Testis (tissue), 3 donors: ENCODE data around the gene DDR1. TPM values are rescaled to one million over a fixed set of nuclear protein-coding genes. Genes with fewer than 3 reads are reported as not detected.

Experiments used
- DNase-seq: peaks from one replicate; pipeline ENCODE4 v3.0.0-alpha.2; 2019
- H3K27ac ChIP-seq, 2 donors: fragments of 200-600 bp; sonication (generic); one replicate each; pipeline ENCODE4 v1.5.1; 2019
- H3K27me3 ChIP-seq: fragments of 200-600 bp; sonication (generic); one replicate; pipeline ENCODE4 v1.5.1; 2019
- H3K36me3 ChIP-seq: fragments of 200-600 bp; sonication (generic); one replicate; pipeline ENCODE4 v1.5.1; 2017; ENCODE audit warnings: low read depth; ENCODE audit errors: missing control alignments
- H3K4me1 ChIP-seq: fragments of 200-600 bp; sonication (generic); one replicate; pipeline ENCODE4 v1.5.1; 2019
- H3K4me3 ChIP-seq, 2 donors: fragments of 200-600 bp; sonication (generic); one replicate each; pipeline ENCODE4 v1.5.1; 2017 to 2019
- H3K9me3 ChIP-seq: fragments of 200-600 bp; sonication (generic); one replicate; pipeline ENCODE4 v1.5.1; 2017
- POLR2A ChIP-seq: fragments of 450-650 bp; IDR thresholded peaks from one replicate; pipeline ENCODE4 v1.6.1; 2017; ENCODE audit warnings: antibody characterized with exemption, mild to moderate bottlenecking, moderate library complexity
- WGBS, 2 donors: methylation state at CpG; one replicate each; pipeline ENCODE4 v1.1.5; 2018; 5-methylcytosine and 5-hydroxymethylcytosine counted together
- intact Hi-C: fragments of 100-400 bp; cut with DNase I; formaldehyde crosslinking; loops from one replicate; pipeline ENCODE4 v1.15.1; 2023; ENCODE audit warnings: low total_unique reads
- polyA plus RNA-seq: library from polyadenylated mRNA; stranded (reverse); fragments of 350-450 nt; fragmentation: Illumina TruSeq; extraction: RNeasy Lipid Tissue Mini Kit (QIAGEN cat#74804); gene quantifications from one replicate; pipeline ENCODE4 v1.2.3, GENCODE V29; 2014; ENCODE audit warnings: low read depth, low replicate concordance; ENCODE audit not compliant: insufficient read depth
- total RNA-seq, 2 donors: library from RNA; depleted of rRNA; stranded (reverse); fragments of >200 nt; gene quantifications; one replicate each; pipeline ENCODE4 v1.2.3, GENCODE V29; 2016
- TF ChIP-seq, protein P1 (sequence below), 3 experiments: fragments of 450-650 bp in 2 of 3; fragments of 200-600 bp in 1 of 3; sonication (generic) in 1 of 3; IDR thresholded peaks; one replicate each; pipeline ENCODE4 v1.5.1; 2016 to 2019; ENCODE audit warnings: antibody characterized with exemption in 3 of 3, mild to moderate bottlenecking in 2 of 3, moderate library complexity in 1 of 3

The DDR1 gene
- total and polyA plus RNA-seq, 3 donors from 2014 or later, result 33.8 to 97.6 (median 94.6) TPM

- no peak overlapping the region for H3K4me3 ChIP-seq
- DNase-seq, result no peak
- 81 to 88% methylated on average over 4 to 6 of the region's 6 CpGs for WGBS, 2 donors
- H3K27me3 ChIP-seq, result no peaks in the 10 kb centered on the region
- TF ChIP-seq, protein P1, sequence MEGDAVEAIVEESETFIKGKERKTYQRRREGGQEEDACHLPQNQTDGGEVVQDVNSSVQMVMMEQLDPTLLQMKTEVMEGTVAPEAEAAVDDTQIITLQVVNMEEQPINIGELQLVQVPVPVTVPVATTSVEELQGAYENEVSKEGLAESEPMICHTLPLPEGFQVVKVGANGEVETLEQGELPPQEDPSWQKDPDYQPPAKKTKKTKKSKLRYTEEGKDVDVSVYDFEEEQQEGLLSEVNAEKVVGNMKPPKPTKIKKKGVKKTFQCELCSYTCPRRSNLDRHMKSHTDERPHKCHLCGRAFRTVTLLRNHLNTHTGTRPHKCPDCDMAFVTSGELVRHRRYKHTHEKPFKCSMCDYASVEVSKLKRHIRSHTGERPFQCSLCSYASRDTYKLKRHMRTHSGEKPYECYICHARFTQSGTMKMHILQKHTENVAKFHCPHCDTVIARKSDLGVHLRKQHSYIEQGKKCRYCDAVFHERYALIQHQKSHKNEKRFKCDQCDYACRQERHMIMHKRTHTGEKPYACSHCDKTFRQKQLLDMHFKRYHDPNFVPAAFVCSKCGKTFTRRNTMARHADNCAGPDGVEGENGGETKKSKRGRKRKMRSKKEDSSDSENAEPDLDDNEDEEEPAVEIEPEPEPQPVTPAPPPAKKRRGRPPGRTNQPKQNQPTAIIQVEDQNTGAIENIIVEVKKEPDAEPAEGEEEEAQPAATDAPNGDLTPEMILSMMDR (IDR thresholded peaks at IDR 0.05), result no peak
- no peak for TF ChIP-seq POLR2A
- H3K4me1 ChIP-seq, result no peaks in the 10 kb centered on the region
- intact Hi-C loops, result no loop called here
- H3K36me3 ChIP-seq, result no peaks in the 10 kb centered on the region
- no peak overlapping the region for H3K27ac ChIP-seq
- no peaks in the 10 kb centered on the region for H3K9me3 ChIP-seq
Observed at GRCh38 chr6:30932665-30933365, 48.5 kb downstream of the DDR1 start.

DNA sequence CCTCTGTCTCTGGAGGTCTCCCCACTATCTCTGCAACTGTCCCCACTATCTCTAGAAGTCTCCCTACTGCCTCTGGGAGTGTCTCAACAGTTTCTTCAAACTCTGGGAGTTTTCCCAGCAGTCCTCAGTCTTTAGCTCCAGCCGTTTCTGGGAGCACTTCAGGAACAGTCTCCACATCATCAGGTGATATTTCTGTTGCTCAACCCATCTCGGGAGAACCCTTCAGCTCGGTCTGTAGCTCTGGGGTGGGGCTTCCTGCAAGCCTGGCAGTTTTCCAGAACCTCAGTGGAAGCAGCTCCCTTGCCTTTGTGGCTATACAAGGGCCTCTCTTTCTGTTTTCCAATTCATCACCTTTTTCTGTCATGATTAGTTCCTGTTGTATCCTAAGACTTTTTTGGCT lies 50.7 kb downstream of the DDR1 start:
- Histone ChIP-seq H3K27ac (no peak overlapping the region), H3K36me3 (no peaks in the 10 kb centered on the region), H3K9me3 (no peaks in the 10 kb centered on the region), H3K27me3 (no peaks in the 10 kb centered on the region), H3K4me3 (no peak overlapping the region), H3K4me1 (no peaks in the 10 kb centered on the region)
- TF ChIP-seq POLR2A, result no peak
- TF ChIP-seq, protein P1 (IDR thresholded peaks at IDR 0.05), result no peak
- WGBS, 2 donors, result 50 to 69% methylated on average over 3 of the region's 3 CpGs
- intact Hi-C loops, result no loop called here
- no peak for DNase-seq

DNA sequence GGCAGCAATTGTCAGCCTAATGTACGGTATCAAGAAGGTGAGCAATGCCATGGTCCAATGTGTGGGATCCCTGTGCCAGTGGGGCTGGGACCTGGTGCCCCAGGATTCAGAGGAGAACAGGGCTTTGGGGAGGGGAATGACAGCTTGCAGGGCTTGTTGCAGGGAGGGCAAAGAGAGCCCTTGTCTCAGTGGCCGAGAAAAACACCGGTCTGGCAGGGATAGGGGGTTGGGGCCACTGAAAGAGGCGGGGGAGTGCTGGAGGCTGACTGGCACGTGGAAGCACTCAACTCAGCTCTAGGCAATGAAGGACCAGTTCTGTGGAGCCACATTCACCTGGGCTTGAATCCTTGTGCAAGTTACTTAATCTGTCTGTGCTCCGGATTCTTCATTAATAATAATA lies 52.9 kb downstream of the DDR1 start:
- 81 to 86% methylated on average over 6 of the region's 6 CpGs for WGBS, 2 donors
- Histone ChIP-seq H3K4me1 (no peaks in the 10 kb centered on the region), H3K27ac (no peak overlapping the region), H3K9me3 (no peaks in the 10 kb centered on the region), H3K36me3 (no peaks in the 10 kb centered on the region), H3K27me3 (no peaks in the 10 kb centered on the region), H3K4me3 (no peak overlapping the region)
- no peak for DNase-seq
- intact Hi-C loops, result no loop called here
- TF ChIP-seq POLR2A, result no peak
- TF ChIP-seq, protein P1 (IDR thresholded peaks at IDR 0.05), result no peak

GRCh38 chr6:30938730-30939129 lies 54.4 kb downstream of the DDR1 start:
- H3K36me3 ChIP-seq, result no peaks in the 10 kb centered on the region
- no peaks in the 10 kb centered on the region for H3K9me3 ChIP-seq
- DNase-seq, result no peak
- 84% methylated on average over 4 of the region's 4 CpGs for WGBS, 2 donors
- no peaks in the 10 kb centered on the region for H3K27me3 ChIP-seq
- no peaks in the 10 kb centered on the region for H3K4me1 ChIP-seq
- no peak for TF ChIP-seq POLR2A
- TF ChIP-seq, protein P1 (IDR thresholded peaks at IDR 0.05), result no peak
- H3K27ac ChIP-seq, result no peak overlapping the region
- intact Hi-C loops, result no loop called here
- no peak overlapping the region for H3K4me3 ChIP-seq

DNA sequence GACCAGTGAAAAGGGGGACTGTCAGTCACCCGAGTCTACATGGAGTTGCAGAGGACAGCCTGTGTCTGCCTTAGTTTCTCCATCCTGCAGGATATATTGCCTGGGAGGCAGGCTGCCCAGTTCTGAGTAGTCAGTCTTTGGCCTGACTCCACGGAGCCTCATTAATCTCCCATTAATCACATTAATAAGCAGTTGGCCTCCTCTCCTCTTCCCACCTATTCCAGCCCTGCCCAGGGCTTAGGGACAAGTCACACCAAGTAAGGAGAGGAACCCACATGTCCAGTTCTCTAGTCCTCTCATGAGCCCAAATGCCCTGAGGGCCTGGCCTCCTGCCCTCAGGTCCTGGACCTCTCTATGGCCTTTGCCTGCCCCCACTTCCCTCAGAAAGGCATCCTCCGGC lies 55.2 kb downstream of the DDR1 start:
- intact Hi-C loops, result no loop called here
- TF ChIP-seq, protein P1 (IDR thresholded peaks at IDR 0.05), result no peak
- no peak for TF ChIP-seq POLR2A
- no peaks in the 10 kb centered on the region for H3K36me3 ChIP-seq
- no peaks in the 10 kb centered on the region for H3K4me1 ChIP-seq
- no peaks in the 10 kb centered on the region for H3K27me3 ChIP-seq
- DNase-seq, result no peak
- H3K9me3 ChIP-seq, result no peaks in the 10 kb centered on the region
- no peak overlapping the region for H3K4me3 ChIP-seq
- H3K27ac ChIP-seq, result no peak overlapping the region
- WGBS, 2 donors, result 64 to 68% methylated on average over 3 of the region's 3 CpGs
